HG03139 (cell line): ENCODE data around the gene MAP3K7.

Experiments used
- ATAC-seq: cut with Tn5 transposase; IDR thresholded peaks from one replicate; pipeline ENCODE4 v1.9.1; 2021; ENCODE audit not compliant: unreplicated experiment

MAP3K7 gene

GRCh38 chr6:90533615-90534336, 53.1 kb downstream of the MAP3K7 start:
- no peak for ATAC-seq

- ATAC-seq, result no peak
These were observed 56.0 kb downstream of the MAP3K7 start for GRCh38 chr6:90530882-90531281.

- no peak for ATAC-seq
These were observed 61.5 kb downstream of the MAP3K7 start for GRCh38 chr6:90525421-90525820.

GRCh38 chr6:90523779-90524310, 63.0 kb downstream of the MAP3K7 start:
- no peak for ATAC-seq

GRCh38 chr6:90521955-90522354, 64.9 kb downstream of the MAP3K7 start:
- no peak for ATAC-seq

GRCh38 chr6:90516074-90516660, 70.7 kb downstream of the MAP3K7 start:
- no peak for ATAC-seq

GRCh38 chr6:90514496-90514895, 72.4 kb downstream of the MAP3K7 start:
- no peak for ATAC-seq

- ATAC-seq, result no peak
These were observed 78.1 kb downstream of the MAP3K7 start for GRCh38 chr6:90508753-90509152.

GRCh38 chr6:90502866-90503407, 83.9 kb downstream of the MAP3K7 start:
- no peak for ATAC-seq

- no peak for ATAC-seq
These were observed 84.5 kb downstream of the MAP3K7 start for GRCh38 chr6:90502381-90502780.

- no peak for ATAC-seq
These were observed 86.4 kb downstream of the MAP3K7 start for GRCh38 chr6:90500458-90500857.

GRCh38 chr6:90497411-90497810, 89.5 kb downstream of the MAP3K7 start:
- no peak for ATAC-seq

- no peak for ATAC-seq
These were observed 90.4 kb downstream of the MAP3K7 start for GRCh38 chr6:90496258-90497016.

- ATAC-seq, result no peak
These were observed 91.6 kb downstream of the MAP3K7 start for GRCh38 chr6:90495216-90495817.

- no peak for ATAC-seq
These were observed 92.6 kb downstream of the MAP3K7 start for GRCh38 chr6:90494067-90494780.

GRCh38 chr6:90493332-90493731, 93.5 kb downstream of the MAP3K7 start:
- ATAC-seq, result no peak

- ATAC-seq, result no peak
These were observed 94.1 kb downstream of the MAP3K7 start for GRCh38 chr6:90492798-90493197.

GRCh38 chr6:90492369-90492768, 94.5 kb downstream of the MAP3K7 start:
- no peak for ATAC-seq

- no peak for ATAC-seq
These were observed 96.7 kb downstream of the MAP3K7 start for GRCh38 chr6:90490030-90490716.

- no peak for ATAC-seq
These were observed 98.1 kb downstream of the MAP3K7 start for GRCh38 chr6:90488816-90489215.
